OCI-LY7 (cell line): ENCODE results near the gene HES2. TPM values are rescaled to one million over a fixed set of nuclear protein-coding genes. Genes with fewer than 3 reads are reported as not detected.

Source experiments
- BruUV-seq: library from RNA; stranded (reverse); fragments of 400-500 nt; replicated peaks from 2 replicates; lab custom pipeline; 2021; lab: Mats Ljungman, UMichigan
- CTCF ChIA-PET: fragments of 300-600 bp; sonication (Branson Sonifier 250); formaldehyde crosslinking; loops from one replicate; lab custom pipeline; 2022; ENCODE audit warnings: antibody characterized with exemption; ENCODE audit not compliant: unreplicated experiment; lab: Charles Lee
- POLR2A ChIA-PET: fragments of 300-600 bp; sonication (Branson Sonifier 250); formaldehyde crosslinking; loops from one replicate; lab custom pipeline; 2022; ENCODE audit warnings: antibody characterized with exemption; lab: Charles Lee
- DNase-seq: peaks from one replicate; pipeline ENCODE4 v3.0.0-alpha.2; 2015; ENCODE audit warnings: low spot score
- H2AFZ ChIP-seq: fragments of 200-600 bp; sonication (generic), shearing (Covaris generic); 2 replicates; pipeline ENCODE4 v1.6.1; 2014; ENCODE audit warnings: mild to moderate bottlenecking, antibody characterized with exemption, low read length, moderate library complexity
- H3K27ac ChIP-seq: fragments of 200-600 bp; sonication (generic); 2 replicates; pipeline ENCODE4 v1.5.1; 2014; ENCODE audit warnings: mixed run types, low read depth, mild to moderate bottlenecking, moderate library complexity, low read length, inconsistent platforms; ENCODE audit not compliant: poor library complexity, severe bottlenecking
- H3K36me3 ChIP-seq: fragments of 200-600 bp; sonication (generic); 2 replicates; pipeline ENCODE4 v1.6.1; 2014; ENCODE audit warnings: mild to moderate bottlenecking, antibody characterized with exemption, low read length, moderate library complexity, mixed read lengths; ENCODE audit not compliant: insufficient read depth
- H3K4me1 ChIP-seq: fragments of 200-600 bp; sonication (generic); 2 replicates; pipeline ENCODE4 v1.5.1; 2014; ENCODE audit warnings: mild to moderate bottlenecking, low read length; ENCODE audit not compliant: insufficient read depth, poor library complexity, severe bottlenecking
- H3K4me2 ChIP-seq: fragments of 200-600 bp; sonication (generic); 2 replicates; pipeline ENCODE4 v1.6.1; 2014; ENCODE audit warnings: mild to moderate bottlenecking, low read length
- H3K4me3 ChIP-seq: fragments of 200-600 bp; sonication (generic); 2 replicates; pipeline ENCODE4 v1.5.1; 2014; ENCODE audit warnings: mild to moderate bottlenecking, low read depth, low read length; ENCODE audit not compliant: poor library complexity, severe bottlenecking
- H3K79me2 ChIP-seq: fragments of 200-600 bp; sonication (generic); 2 replicates; pipeline ENCODE4 v1.6.1; 2016; ENCODE audit warnings: low read depth, mild to moderate bottlenecking, low read length, moderate library complexity, mixed read lengths; ENCODE audit not compliant: insufficient read depth
- H3K9me2 ChIP-seq: fragments of 200-600 bp; sonication (generic); 2 replicates; pipeline ENCODE4 v1.6.1; 2016; ENCODE audit warnings: mild to moderate bottlenecking, low read length, mixed read lengths; ENCODE audit not compliant: insufficient read depth
- H3K9me3 ChIP-seq: fragments of 200-600 bp; sonication (generic); 2 replicates; pipeline ENCODE4 v1.6.1; 2014; ENCODE audit warnings: mild to moderate bottlenecking, mixed run types, low read length, mixed read lengths
- H4K20me1 ChIP-seq: fragments of 200-600 bp; sonication (generic); 2 replicates; pipeline ENCODE4 v1.6.1; 2014; ENCODE audit warnings: mild to moderate bottlenecking, antibody characterized with exemption, low read length, moderate library complexity, mixed read lengths; ENCODE audit not compliant: insufficient read depth
- EZH2phosphoT487 ChIP-seq: fragments of 200-600 bp; sonication (generic); IDR thresholded peaks from 2 replicates; pipeline ENCODE4 v1.6.1; 2018; ENCODE audit warnings: low read depth, borderline replicate concordance, mild to moderate bottlenecking, mixed run types, antibody characterized with exemption, low read length, moderate library complexity, mixed read lengths
- intact Hi-C: fragments of 100-400 bp; cut with micrococcal nuclease; formaldehyde crosslinking; loops from one replicate; pipeline ENCODE4 v1.10.0; 2022; ENCODE audit not compliant: unreplicated experiment
- total RNA-seq, 2 experiments: library from RNA; depleted of rRNA in 1 of 2; stranded (reverse); fragments of >200 nt in 1 of 2; shearing (Covaris generic) in 1 of 2; gene quantifications; 2 replicates each; pipeline ENCODE4 v1.2.3, GENCODE V29; 2014 to 2022
- TF ChIP-seq, protein P1 (sequence below): fragments of 200-600 bp; sonication (generic); conservative IDR thresholded peaks from 2 replicates; pipeline ENCODE4 v1.5.1; 2014; ENCODE audit warnings: mild to moderate bottlenecking, antibody characterized with exemption, low read length, moderate library complexity, mixed read lengths

HES2 gene
- total RNA-seq, 2 experiments from 2014 or later = not detected

DNA sequence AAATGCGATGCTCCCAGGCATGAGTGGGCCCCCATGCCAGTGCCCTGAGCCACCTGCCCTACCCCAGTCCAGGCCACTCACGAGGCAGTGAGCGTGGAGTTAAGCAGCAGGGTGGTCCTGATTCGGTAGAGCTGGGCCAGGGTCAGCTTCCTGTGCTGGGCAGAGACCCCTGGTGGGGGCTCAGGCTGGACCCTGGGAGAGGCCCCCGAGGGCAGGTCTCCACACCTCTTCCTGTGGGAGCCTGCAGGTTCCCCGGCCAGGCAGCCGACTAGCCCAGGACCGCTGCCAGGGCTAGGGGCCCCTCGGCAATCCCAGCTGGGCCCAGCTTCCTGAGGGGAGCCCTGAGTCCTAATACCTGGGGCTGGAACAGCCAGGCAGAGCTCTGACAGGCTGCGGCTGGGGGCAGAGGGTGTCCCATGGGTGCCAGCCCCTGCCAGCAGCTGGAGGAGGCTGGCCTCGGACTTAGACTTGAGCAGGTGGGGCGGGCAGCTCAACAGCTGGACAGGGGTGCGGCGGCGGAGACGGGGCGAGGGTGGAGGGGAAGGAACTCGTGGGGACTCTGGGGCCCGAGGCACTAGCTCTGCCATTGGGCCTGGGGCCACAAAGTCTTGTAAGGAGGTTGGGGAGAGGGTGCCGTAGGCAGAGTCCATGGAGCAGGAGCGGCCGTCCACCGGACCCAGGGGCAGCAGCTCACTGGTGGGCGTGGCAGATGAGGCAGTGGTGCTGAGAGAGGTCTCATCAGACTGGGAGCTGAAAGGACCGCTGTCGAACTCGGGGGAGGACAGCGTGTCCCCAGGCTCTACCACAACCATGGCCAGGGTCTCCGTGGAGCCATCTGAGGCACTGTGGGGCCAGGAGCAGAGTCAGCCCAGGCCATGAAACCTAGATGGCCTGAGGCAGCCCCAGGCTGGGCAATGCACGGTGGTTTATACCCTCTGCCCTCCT, 48.3 kb upstream of the HES2 start:
- TF ChIP-seq, protein P1, sequence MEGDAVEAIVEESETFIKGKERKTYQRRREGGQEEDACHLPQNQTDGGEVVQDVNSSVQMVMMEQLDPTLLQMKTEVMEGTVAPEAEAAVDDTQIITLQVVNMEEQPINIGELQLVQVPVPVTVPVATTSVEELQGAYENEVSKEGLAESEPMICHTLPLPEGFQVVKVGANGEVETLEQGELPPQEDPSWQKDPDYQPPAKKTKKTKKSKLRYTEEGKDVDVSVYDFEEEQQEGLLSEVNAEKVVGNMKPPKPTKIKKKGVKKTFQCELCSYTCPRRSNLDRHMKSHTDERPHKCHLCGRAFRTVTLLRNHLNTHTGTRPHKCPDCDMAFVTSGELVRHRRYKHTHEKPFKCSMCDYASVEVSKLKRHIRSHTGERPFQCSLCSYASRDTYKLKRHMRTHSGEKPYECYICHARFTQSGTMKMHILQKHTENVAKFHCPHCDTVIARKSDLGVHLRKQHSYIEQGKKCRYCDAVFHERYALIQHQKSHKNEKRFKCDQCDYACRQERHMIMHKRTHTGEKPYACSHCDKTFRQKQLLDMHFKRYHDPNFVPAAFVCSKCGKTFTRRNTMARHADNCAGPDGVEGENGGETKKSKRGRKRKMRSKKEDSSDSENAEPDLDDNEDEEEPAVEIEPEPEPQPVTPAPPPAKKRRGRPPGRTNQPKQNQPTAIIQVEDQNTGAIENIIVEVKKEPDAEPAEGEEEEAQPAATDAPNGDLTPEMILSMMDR = no peak
- no peak for TF ChIP-seq EZH2phosphoT487
- POLR2A ChIA-PET = no interaction called here
- CTCF ChIA-PET = no interaction called here

DNA sequence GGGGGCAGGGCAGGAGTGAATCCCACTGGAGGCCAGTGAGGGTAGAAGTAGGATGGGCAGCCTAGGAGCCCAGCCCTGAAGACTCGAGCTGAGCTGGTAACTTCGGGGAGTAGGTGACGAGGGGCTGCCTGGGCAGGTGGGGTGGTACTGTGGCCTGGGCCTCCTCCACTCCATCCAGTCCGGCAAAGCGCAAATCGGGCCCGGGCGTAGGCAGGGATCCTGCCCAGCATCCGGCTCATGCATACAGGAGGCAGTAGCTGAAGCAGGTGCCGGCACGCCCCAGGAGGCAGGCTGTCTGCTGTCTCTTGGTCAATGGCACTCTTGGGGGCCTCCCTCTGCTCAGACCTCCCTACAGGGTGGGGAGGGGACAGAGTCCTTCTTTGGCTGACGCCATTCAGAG, 47.5 kb upstream of the HES2 start:
- no peaks in the 10 kb centered on the region for H3K9me3 ChIP-seq
- POLR2A ChIA-PET = no interaction called here
- H3K4me1 ChIP-seq = no peaks in the 10 kb centered on the region
- BruUV-seq = no TSS peak
- no peaks in the 10 kb centered on the region for H3K79me2 ChIP-seq
- no peak overlapping the region for H3K27ac ChIP-seq
- H3K9me2 ChIP-seq = no peaks in the 10 kb centered on the region
- H2AFZ ChIP-seq = no peak overlapping the region
- TF ChIP-seq, protein P1 = no peak
- TF ChIP-seq EZH2phosphoT487 = no peak
- no peak for DNase-seq
- intact Hi-C loops = no loop called here
- H4K20me1 ChIP-seq = no peaks in the 10 kb centered on the region
- CTCF ChIA-PET = no interaction called here
- H3K4me2 ChIP-seq = no peak overlapping the region
- H3K36me3 ChIP-seq = no peaks in the 10 kb centered on the region
- no peak overlapping the region for H3K4me3 ChIP-seq

More for the DNA sequence above, 48.3 kb upstream of the HES2 start:
- H3K9me3 ChIP-seq = no peaks in the 10 kb centered on the region
- no peaks in the 10 kb centered on the region for H3K36me3 ChIP-seq
- H3K4me2 ChIP-seq = no peak overlapping the region
- DNase-seq = no peak
- no peaks in the 10 kb centered on the region for H3K4me1 ChIP-seq
- intact Hi-C loops = no loop called here
- no peak overlapping the region for H3K27ac ChIP-seq
- no peaks in the 10 kb centered on the region for H4K20me1 ChIP-seq
- H3K4me3 ChIP-seq = no peak overlapping the region
- no peak overlapping the region for H2AFZ ChIP-seq
- no peaks in the 10 kb centered on the region for H3K79me2 ChIP-seq
- no TSS peak for BruUV-seq
- no peaks in the 10 kb centered on the region for H3K9me2 ChIP-seq

DNA sequence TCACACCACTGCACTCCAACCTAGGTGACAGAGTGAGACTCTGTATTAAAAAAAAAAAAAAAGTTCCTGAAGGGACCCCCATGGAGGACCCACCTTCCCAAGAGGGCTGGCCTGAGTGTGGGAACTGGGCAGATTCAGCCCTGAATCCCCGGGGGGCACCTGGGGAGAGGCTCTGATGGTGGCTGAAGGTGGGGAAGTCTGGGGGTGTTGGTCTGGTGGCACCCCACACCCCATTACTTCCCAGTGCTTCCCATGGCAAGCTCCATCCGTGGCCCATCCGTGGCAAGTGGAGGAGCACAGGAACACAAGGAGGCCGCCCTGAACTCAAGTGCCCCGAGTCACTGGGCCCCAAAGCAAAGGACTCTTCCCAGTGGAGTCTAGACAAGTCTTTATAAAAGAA, 47.0 kb upstream of the HES2 start:
- Histone ChIP-seq H4K20me1 (no peaks in the 10 kb centered on the region), H3K79me2 (no peaks in the 10 kb centered on the region), H3K9me2 (no peaks in the 10 kb centered on the region), H3K9me3 (no peaks in the 10 kb centered on the region), H3K4me1 (no peaks in the 10 kb centered on the region), H2AFZ (no peak overlapping the region), H3K36me3 (no peaks in the 10 kb centered on the region), H3K4me3 (no peak overlapping the region), H3K27ac (no peak overlapping the region), H3K4me2 (no peak overlapping the region)
- ChIA-PET POLR2A (no interaction called here), CTCF (no interaction called here)
- TF ChIP-seq EZH2phosphoT487 = no peak
- TF ChIP-seq, protein P1 = no peak
- DNase-seq = no peak
- BruUV-seq = no TSS peak
- intact Hi-C loops = no loop called here
